Thyroid gland (tissue), 4 donors: Measurements from ENCODE around the gene SWSAP1. TPM values are rescaled to one million over a fixed set of nuclear protein-coding genes. Genes with fewer than 3 reads are reported as not detected.

ENCODE experiments used
- DNase-seq, 2 donors: peaks; one replicate each; pipeline ENCODE4 v3.0.0-alpha.2; 2019
- H3K27ac ChIP-seq, 3 donors: fragments of 200-600 bp; sonication (generic); 1 replicate in 2 of 3; 2 replicates in 1 of 3; pipeline ENCODE4 v1.5.1; 2016 to 2019; ENCODE audit warnings: mild to moderate bottlenecking in 1 of 3, moderate library complexity in 1 of 3
- H3K27me3 ChIP-seq: fragments of 200-600 bp; sonication (generic); one replicate; pipeline ENCODE4 v1.5.1; 2019
- H3K36me3 ChIP-seq, 2 donors: fragments of 200-600 bp; sonication (generic); one replicate each; pipeline ENCODE4 v1.5.1; 2016 to 2019
- H3K4me1 ChIP-seq, 2 donors: fragments of 200-600 bp; sonication (generic); one replicate each; pipeline ENCODE4 v1.5.1; 2017 to 2019
- H3K4me3 ChIP-seq, 3 donors: fragments of 200-600 bp; sonication (generic); replicated peaks in 1 of 3; 1 replicate in 2 of 3; 2 replicates in 1 of 3; pipeline ENCODE4 v1.5.1; 2016; ENCODE audit warnings: mild to moderate bottlenecking in 1 of 3
- H3K9me3 ChIP-seq: fragments of 200-600 bp; sonication (generic); one replicate; pipeline ENCODE4 v1.5.1; 2017
- CTCF ChIP-seq, 6 experiments: fragments of 200-600 bp in 3 of 6; fragments of 450-650 bp in 3 of 6; sonication (generic) in 3 of 6; IDR thresholded peaks; one replicate each; pipeline ENCODE4 v1.5.1; 2016 to 2019; ENCODE audit warnings: antibody characterized with exemption in 6 of 6, mild to moderate bottlenecking in 2 of 6, inconsistent platforms in 1 of 6, moderate library complexity in 1 of 6
- POLR2A ChIP-seq, 2 donors: fragments of 450-650 bp; IDR thresholded peaks; one replicate each; pipeline ENCODE4 v1.6.1; 2017; ENCODE audit warnings: antibody characterized with exemption in 2 of 2, mild to moderate bottlenecking in 2 of 2, moderate library complexity in 1 of 2
- WGBS, 2 donors: methylation state at CpG; one replicate each; pipeline ENCODE4 v1.1.5; 2017; 5-methylcytosine and 5-hydroxymethylcytosine counted together
- intact Hi-C: fragments of 100-400 bp; cut with DNase I; formaldehyde crosslinking; loops from one replicate; pipeline ENCODE4 v1.15.1; 2023
- small RNA-seq: library from RNA; depleted of rRNA; stranded (forward); fragments of <200 nt; gene quantifications from one replicate; pipeline ENCODE3, GENCODE V24; 2016
- total RNA-seq, 4 donors: library from RNA; depleted of rRNA; stranded (reverse); fragments of >200 nt; gene quantifications; one replicate each; pipeline ENCODE4 v1.2.3, GENCODE V29; 2016

The SWSAP1 gene
- total RNA-seq, 4 donors from 2014 or later, result 2.3 to 4.3 (median 3.4) TPM

GRCh38 chr19:11423164-11423790 lies 48.8 kb downstream of the SWSAP1 start:
- intact Hi-C loops, result no loop called here
- H3K9me3 ChIP-seq, result no peaks in the 10 kb centered on the region
- TF ChIP-seq POLR2A (IDR thresholded peaks at IDR 0.05), result no peak
- no peak for TF ChIP-seq CTCF (IDR thresholded peaks at IDR 0.05)

GRCh38 chr19:11423791-11424181 lies 49.3 kb downstream of the SWSAP1 start:
- 7 to 15% methylated on average over 11 to 18 of the region's 22 CpGs for WGBS, 2 donors
- H3K36me3 ChIP-seq, result no peaks in the 10 kb centered on the region
- H3K4me3 ChIP-seq, result no peak overlapping the region
- peak; percentile 78 to 83 for DNase-seq
- H3K9me3 ChIP-seq, result no peaks in the 10 kb centered on the region
- no peak overlapping the region for H3K27ac ChIP-seq
- peaks cover 6 to 47% of the 10 kb centered on the region in 2 donors for H3K4me1 ChIP-seq
- TF ChIP-seq CTCF (IDR thresholded peaks at IDR 0.05), result no peak
- TF ChIP-seq POLR2A (IDR thresholded peaks at IDR 0.05), result no peak
- intact Hi-C loops, result no loop called here
- H3K27me3 ChIP-seq, result no peaks in the 10 kb centered on the region

More at GRCh38 chr19:11423164-11423790, 48.8 kb downstream of the SWSAP1 start:
- Histone ChIP-seq H3K4me3 (no peak overlapping the region), H3K27ac (no peak overlapping the region), H3K4me1 (peaks cover 6 to 47% of the 10 kb centered on the region in 2 donors), H3K36me3 (no peaks in the 10 kb centered on the region), H3K27me3 (no peaks in the 10 kb centered on the region)
- whole genome bisulfite sequencing, 2 donors, result 61 to 66% methylated on average over 23 to 27 of the region's 27 CpGs
- no peak for DNase-seq

Small RNAs within 50 kb of the gene (small RNA-seq; reads per million reads assigned to genes)
- gene RF00019, result not detected

Other genes starting within 250 kb of the SWSAP1 start
- gene SPC24, start 218.9 kb upstream of the SWSAP1 start, total RNA-seq, result 1 to 10 TPM in 1 of 4 donors, under 1 TPM in 2, not detected in 1; 0.24 to 1.1 (median 0.78) TPM
- 100 to 1,000 TPM; 177 to 241 (median 222) TPM for gene KANK2, start 177.1 kb upstream of the SWSAP1 start, total RNA-seq
- gene ANGPTL8, start 135.0 kb upstream of the SWSAP1 start, total RNA-seq, result 1 to 10 TPM in 1 of 4 donors, not detected in 3; 3.4 TPM
- 100 to 1,000 TPM in 1 of 4 donors, 10 to 100 TPM in 3; 41.4 to 156 (median 58.1) TPM for gene DOCK6, start 112.1 kb upstream of the SWSAP1 start, total RNA-seq
- gene TSPAN16, start 78.5 kb upstream of the SWSAP1 start, total RNA-seq, result under 1 TPM in 1 of 4 donors, not detected in 3; 0.54 TPM
- gene RAB3D, start 35.0 kb upstream of the SWSAP1 start, total RNA-seq, result 10 to 100 TPM; 14.8 to 30.3 (median 20.6) TPM
- 1,000 to 10,000 TPM in 1 of 4 donors, 100 to 1,000 TPM in 3; 266 to 1,029 (median 650) TPM for gene TMEM205, start 28.4 kb upstream of the SWSAP1 start, total RNA-seq
- gene CCDC159, start 28.1 kb upstream of the SWSAP1 start, total RNA-seq, result 10 to 100 TPM; 27.0 to 36.9 (median 34.5) TPM
- 10 to 100 TPM in 1 of 4 donors, 1 to 10 TPM in 3; 6.0 to 18.4 (median 8.9) TPM for gene PLPPR2, start 19.2 kb upstream of the SWSAP1 start, total RNA-seq
- gene EPOR, start 9.6 kb downstream of the SWSAP1 start, total RNA-seq, result 10 to 100 TPM; 16.8 to 48.0 (median 31.3) TPM
- gene RGL3, start 44.6 kb downstream of the SWSAP1 start, total RNA-seq, result 100 to 1,000 TPM in 2 of 4 donors, 10 to 100 TPM in 2; 63.4 to 136 (median 101) TPM
- gene ODAD3, start 60.5 kb downstream of the SWSAP1 start, total RNA-seq, result 1 to 10 TPM in 3 of 4 donors, under 1 TPM in 1; 0.96 to 6.8 (median 3.8) TPM
- 100 to 1,000 TPM; 142 to 198 (median 178) TPM for gene PRKCSH, start 61.0 kb downstream of the SWSAP1 start, total RNA-seq
- not detected for gene ELAVL3, start 106.4 kb downstream of the SWSAP1 start, total RNA-seq
- gene ZNF653, start 131.2 kb downstream of the SWSAP1 start, total RNA-seq, result 10 to 100 TPM; 13.6 to 41.7 (median 14.2) TPM
- 10 to 100 TPM; 36.5 to 77.5 (median 68.9) TPM for gene ECSIT, start 154.5 kb downstream of the SWSAP1 start, total RNA-seq
- 10 to 100 TPM in 2 of 4 donors, 1 to 10 TPM in 2; 6.3 to 21.6 (median 8.7) TPM for gene CNN1, start 164.2 kb downstream of the SWSAP1 start, total RNA-seq
- gene ELOF1, start 184.6 kb downstream of the SWSAP1 start, total RNA-seq, result 10 to 100 TPM; 18.7 to 57.0 (median 30.9) TPM
- gene ACP5, start 203.0 kb downstream of the SWSAP1 start, total RNA-seq, result 1 to 10 TPM; 4.9 to 8.4 (median 6.2) TPM
- 10 to 100 TPM; 14.5 to 24.3 (median 21.7) TPM for gene ZNF627, start 222.8 kb downstream of the SWSAP1 start, total RNA-seq